NCI-H345 treated with DMSO at 0.1 percent for 48 hours (cell line): Measurements from ENCODE around the gene GTPBP10.

Experiments
- DNase-seq: peaks from one replicate; lab custom pipeline; 2025; ENCODE audit not compliant: unreplicated experiment; lab: John Stamatoyannopoulos, UW

The GTPBP10 gene

DNA sequence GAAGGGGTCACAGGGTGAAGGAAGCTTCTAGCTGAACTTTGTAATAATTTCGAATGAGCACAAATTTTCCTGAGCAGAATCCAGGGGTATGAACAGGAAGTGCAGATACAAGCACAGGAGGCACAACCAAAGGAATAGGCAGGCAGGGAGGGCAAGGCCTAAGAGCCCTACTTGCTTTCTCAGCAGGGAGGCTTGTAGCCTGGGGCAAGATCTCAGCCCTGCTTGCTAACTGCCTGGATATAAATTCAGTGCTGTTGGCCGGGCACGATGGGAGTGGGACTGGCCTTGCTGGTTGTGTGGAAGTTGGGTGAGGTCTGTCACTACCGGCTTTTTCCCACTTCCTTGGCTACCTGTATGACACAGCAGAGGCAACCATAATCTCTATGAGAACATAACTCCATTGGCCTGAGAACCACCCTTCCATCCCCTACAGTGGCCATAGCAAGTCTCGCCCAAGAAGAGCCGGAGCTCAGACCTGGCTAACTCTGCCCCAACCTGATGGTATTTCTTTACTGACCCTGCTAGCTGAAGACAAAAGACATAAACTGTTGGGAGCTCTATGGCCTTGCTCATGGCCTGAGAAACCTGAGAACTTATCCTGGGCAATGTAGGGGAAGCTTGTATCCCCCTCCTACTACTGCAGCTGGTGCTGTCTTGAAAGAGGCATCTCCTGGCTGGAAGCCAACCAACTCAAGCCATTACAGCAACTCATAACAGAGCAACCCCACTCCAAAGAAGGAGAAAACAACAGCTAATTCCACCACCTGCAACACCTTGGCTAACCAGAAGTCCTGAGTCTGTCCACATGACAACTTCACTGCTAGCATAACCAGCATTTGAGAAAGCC, 84.3 kb downstream of the GTPBP10 start:
- no peak for DNase-seq

DNA sequence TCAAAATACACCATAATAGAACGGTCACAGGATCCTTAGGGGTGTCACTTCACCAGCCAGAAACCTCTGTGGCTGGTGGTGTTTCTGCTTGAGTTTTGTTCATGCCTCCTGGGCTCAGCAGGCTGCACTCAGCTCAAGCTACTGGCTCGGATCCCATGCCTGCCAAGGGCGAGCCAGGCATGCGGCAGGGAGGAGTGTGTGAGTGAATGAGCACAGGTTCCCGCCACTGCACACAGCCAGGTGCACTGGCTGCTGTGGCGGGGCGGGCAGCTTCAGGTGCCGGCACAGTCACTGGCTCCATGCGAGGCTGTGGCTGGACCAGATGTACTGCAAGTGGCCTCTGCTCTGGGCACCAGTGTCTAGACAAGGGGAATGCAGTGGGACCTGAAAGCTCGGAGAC, 86.2 kb downstream of the GTPBP10 start:
- DNase-seq: no peak

DNA sequence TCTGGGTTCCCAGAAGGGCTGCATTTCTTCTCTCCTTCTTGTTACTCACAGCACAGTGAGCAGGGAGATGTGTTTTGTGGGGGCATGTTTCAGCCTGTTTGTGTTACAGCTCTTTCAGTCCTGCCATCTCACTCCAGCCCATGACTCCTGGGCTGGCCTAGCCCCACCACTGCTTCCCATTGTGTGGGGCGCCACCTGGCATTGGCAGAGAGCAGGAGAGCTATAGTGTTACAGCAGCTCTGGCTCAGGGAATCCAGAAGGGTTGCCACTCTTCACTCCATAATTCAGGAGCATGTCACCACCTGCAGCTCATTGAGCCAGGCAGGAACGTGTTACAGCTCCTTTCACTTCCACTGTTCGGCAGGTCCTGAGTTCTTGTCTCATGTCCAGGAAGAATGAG, 86.7 kb downstream of the GTPBP10 start:
- no peak for DNase-seq
